ENCODE data around the gene PMF1. TPM values are rescaled to one million over a fixed set of nuclear protein-coding genes. Genes with fewer than 3 reads are reported as not detected.
A peak's percentile ranks its signal among the peaks of the same experiment; 100 is the strongest.
"Not testable (repeated sequence)": the region's sequence is repeated elsewhere in the genome, so short reads cannot be mapped to it uniquely, and the experiment has no call there.

PMF1 gene
- total and polyA plus RNA-seq, 4 donors: 29.6 to 65.0 (median 34.9) TPM

DNA sequence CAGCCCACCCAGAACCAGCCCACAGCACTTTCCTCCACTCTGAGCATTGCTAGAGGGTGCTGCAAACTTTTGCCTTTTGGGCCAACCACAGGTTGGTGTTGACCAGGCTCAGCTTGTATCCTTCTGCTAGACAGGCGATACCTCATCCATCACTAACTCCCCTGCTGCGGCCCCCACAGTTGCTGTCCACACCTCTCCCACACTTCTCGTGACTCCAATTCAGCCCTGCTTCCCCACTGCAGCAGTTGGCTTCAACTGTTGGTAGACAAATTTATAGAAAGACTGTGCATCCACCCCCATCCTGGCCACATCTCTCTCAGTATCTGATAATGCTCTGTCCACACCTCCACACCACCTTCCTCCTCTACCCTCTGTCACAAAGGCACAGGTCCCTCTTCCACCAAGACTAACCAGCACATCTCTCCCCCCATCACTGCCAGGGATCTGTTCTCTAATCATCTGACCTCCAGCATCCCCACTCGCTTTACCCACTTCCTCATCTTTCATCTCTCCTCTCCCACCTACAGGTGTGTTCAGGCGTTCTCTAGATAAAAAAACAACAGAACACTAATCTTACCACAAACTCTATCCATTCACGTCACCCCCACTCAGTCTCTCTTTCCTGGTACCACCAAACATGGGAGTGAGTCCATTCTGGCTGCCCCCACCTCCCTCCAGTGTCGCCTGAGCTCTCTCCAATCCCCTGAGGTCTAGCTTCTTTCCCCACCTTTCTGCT is 34.7 kb upstream of the PMF1 start:
- no peak for ATAC-seq (ENCODE audit: low FRiP score)
- H3K4me3 ChIP-seq (ENCODE audit: low read length in 2 of 2): no peak overlapping the region

DNA sequence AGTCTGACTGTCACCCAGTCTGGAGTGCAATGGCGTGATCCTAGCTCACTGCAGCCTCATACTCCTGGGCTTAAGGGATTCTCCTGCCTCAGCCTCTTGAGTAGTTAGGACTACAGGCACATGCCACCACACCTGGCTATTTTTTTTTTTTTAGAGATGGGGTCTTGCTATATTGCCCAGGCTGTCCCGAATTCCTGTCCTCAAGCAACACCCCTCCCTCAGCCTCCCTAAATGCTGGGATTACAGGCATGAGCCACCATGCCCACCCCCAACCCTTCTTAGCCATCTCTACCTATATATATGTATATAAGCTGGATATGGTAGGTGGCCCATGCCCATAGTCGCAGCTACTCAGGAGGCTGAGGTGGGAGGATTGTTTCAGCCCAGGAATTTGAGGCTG is 32.3 kb upstream of the PMF1 start:
- H3K27me3 ChIP-seq (ENCODE audit: control insufficient read depth in 1 of 2, insufficient read depth in 2 of 2, low read length in 1 of 2): no peaks in the 10 kb centered on the region
- no peak overlapping the region for H3K4me3 ChIP-seq (ENCODE audit: low read length in 2 of 2)
- no peaks in the 10 kb centered on the region for H3K4me1 ChIP-seq (ENCODE audit: control insufficient read depth in 1 of 2, insufficient read depth in 2 of 2, low read length in 2 of 2)
- WGBS, 2 donors: 92 to 94% methylated on average over 3 of the region's 3 CpGs
- ATAC-seq (ENCODE audit: low FRiP score) (no peak), DNase-seq (no peak)
- H3K36me3 ChIP-seq (ENCODE audit: control insufficient read depth in 1 of 2, insufficient read depth in 2 of 2, low read length in 1 of 2): no peaks in the 10 kb centered on the region
- H3K27ac ChIP-seq (ENCODE audit: low read depth in 1 of 2, low read length in 2 of 2): no peak overlapping the region
- H3K9me3 ChIP-seq (ENCODE audit: control insufficient read depth, low read length): no peaks in the 10 kb centered on the region
- intact Hi-C loops (cut with DNase I): no loop called here

More for the DNA sequence above, 34.7 kb upstream of the PMF1 start:
- 87 to 88% methylated on average over 7 of the region's 7 CpGs for WGBS, 2 donors
- intact Hi-C loops (cut with DNase I): no loop called here
- Histone ChIP-seq H3K4me1 (ENCODE audit: control insufficient read depth in 1 of 2, insufficient read depth in 2 of 2, low read length in 2 of 2) (no peaks in the 10 kb centered on the region), H3K36me3 (ENCODE audit: control insufficient read depth in 1 of 2, insufficient read depth in 2 of 2, low read length in 1 of 2) (no peaks in the 10 kb centered on the region), H3K9me3 (ENCODE audit: control insufficient read depth, low read length) (no peaks in the 10 kb centered on the region), H3K27me3 (ENCODE audit: control insufficient read depth in 1 of 2, insufficient read depth in 2 of 2, low read length in 1 of 2) (no peaks in the 10 kb centered on the region), H3K27ac (ENCODE audit: low read depth in 1 of 2, low read length in 2 of 2) (no peak overlapping the region)
- DNase-seq: no peak

DNA sequence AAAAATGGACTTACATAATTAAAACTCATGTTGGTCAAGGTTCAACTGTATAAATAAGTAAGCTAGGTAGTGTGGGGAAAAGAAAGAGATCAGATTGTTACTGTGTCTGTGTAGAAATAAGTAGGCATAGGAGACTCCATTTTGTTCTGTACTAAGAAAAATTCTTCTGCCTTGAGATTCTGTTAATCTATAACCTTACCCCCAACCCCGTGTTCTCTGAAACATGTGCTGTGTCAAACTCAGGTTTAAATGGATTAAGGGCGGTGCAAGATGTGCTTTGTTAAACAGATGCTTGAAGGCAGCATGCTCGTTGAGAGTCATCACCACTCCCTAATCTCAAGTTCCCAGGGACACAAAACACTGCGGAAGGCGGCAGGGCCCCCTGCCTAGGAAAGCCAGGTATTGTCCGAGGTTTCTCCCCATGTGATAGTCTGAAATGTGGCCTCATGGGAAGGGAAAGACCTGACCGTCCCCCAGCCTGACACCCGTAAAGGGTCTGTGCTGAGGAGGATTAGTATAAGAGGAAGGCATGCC is 31.3 kb upstream of the PMF1 start:
- 45 to 52% methylated on average over 8 of the region's 8 CpGs for WGBS, 2 donors
- H3K4me1 ChIP-seq (ENCODE audit: control insufficient read depth in 1 of 2, insufficient read depth in 2 of 2, low read length in 2 of 2); DNase-seq; intact Hi-C loops (cut with DNase I); H3K27ac ChIP-seq (ENCODE audit: low read depth in 1 of 2, low read length in 2 of 2); H3K4me3 ChIP-seq (ENCODE audit: low read length in 2 of 2); H3K9me3 ChIP-seq (ENCODE audit: control insufficient read depth, low read length); H3K27me3 ChIP-seq (ENCODE audit: control insufficient read depth in 1 of 2, insufficient read depth in 2 of 2, low read length in 1 of 2); ATAC-seq (ENCODE audit: low FRiP score); H3K36me3 ChIP-seq (ENCODE audit: control insufficient read depth in 1 of 2, insufficient read depth in 2 of 2, low read length in 1 of 2): not testable (repeated sequence)

DNA sequence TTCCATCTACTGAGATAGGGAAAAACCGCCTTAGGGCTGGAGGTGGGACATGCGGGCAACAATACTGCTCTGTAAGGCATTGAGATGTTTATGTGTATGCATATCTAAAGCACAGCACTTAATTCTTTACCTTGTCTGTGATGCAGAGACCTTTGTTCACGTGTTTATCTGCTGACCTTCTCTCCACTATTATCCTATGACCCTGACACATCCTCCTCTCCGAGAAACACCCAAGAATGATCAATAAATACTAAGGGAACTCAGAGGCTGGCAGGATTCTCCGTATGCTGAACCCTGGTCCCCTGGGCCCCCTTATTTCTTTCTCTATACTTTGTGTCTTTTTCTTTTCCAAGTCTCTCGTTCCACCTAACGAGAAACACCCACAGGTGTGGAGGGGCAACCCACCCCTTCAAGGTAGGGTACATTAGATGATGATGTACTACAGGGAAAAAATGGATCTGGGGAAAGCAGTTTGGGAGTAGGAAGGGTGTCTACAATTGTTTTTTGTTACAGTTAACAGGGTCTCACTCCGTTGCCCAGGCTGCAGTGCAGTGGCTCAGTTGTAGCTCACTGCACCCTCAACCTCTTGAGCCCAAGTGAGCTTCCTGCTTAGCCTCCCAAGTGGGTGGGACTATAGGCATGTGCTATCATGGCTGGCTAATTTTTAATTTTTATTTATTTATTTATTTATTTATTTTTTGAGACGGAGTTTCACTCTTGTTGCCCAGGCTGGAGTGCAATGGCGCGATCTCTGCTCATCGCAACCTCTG is 30.6 kb upstream of the PMF1 start:
- H3K27me3 ChIP-seq (ENCODE audit: control insufficient read depth in 1 of 2, insufficient read depth in 2 of 2, low read length in 1 of 2); H3K27ac ChIP-seq (ENCODE audit: low read depth in 1 of 2, low read length in 2 of 2); DNase-seq; H3K4me3 ChIP-seq (ENCODE audit: low read length in 2 of 2); H3K36me3 ChIP-seq (ENCODE audit: control insufficient read depth in 1 of 2, insufficient read depth in 2 of 2, low read length in 1 of 2); ATAC-seq (ENCODE audit: low FRiP score); H3K4me1 ChIP-seq (ENCODE audit: control insufficient read depth in 1 of 2, insufficient read depth in 2 of 2, low read length in 2 of 2); H3K9me3 ChIP-seq (ENCODE audit: control insufficient read depth, low read length); intact Hi-C loops (cut with DNase I): not testable (repeated sequence)
- 78 to 85% methylated on average over 12 of the region's 12 CpGs for WGBS, 2 donors

DNA sequence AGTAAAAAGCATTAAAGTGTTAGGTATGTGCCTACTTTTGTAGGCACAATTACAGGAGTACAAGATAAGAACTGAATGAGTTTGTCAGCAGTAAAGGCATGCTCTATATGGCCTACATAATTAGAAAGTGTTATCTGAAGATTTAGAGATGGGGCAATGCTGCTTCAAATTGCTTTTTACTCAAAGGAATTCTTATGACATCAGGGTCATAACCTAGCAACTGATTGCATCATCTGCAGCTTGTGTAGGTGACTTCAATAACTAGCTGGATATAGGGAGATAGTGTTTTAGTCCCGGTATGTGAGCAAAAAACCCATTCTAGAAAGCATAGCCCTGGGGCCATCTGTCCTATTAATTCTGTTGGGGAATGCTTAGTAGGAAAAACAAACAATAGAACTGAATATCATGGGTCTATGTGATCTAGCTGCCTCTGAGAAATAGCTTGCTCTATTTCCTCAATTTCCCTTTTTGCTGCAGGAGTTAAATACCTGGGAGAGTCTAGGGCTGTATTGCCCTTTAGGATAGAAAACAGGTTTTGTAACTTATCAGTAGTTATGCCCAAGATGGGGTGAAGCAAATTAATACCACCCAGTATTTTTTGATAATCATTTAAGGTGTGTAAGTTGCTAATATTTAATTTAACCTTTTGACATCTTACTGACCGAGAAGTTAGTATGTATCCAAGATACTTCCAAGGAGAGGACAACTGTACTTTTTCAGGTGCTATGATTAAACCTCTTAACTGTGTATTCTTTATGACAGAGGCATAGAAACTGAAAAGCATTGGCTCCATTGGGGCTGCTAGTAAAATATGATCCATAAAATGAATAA is 26.2 kb upstream of the PMF1 start:
- intact Hi-C loops (cut with DNase I); H3K27me3 ChIP-seq (ENCODE audit: control insufficient read depth in 1 of 2, insufficient read depth in 2 of 2, low read length in 1 of 2); ATAC-seq (ENCODE audit: low FRiP score); H3K9me3 ChIP-seq (ENCODE audit: control insufficient read depth, low read length); H3K4me3 ChIP-seq (ENCODE audit: low read length in 2 of 2); H3K27ac ChIP-seq (ENCODE audit: low read depth in 1 of 2, low read length in 2 of 2); H3K36me3 ChIP-seq (ENCODE audit: control insufficient read depth in 1 of 2, insufficient read depth in 2 of 2, low read length in 1 of 2); DNase-seq; H3K4me1 ChIP-seq (ENCODE audit: control insufficient read depth in 1 of 2, insufficient read depth in 2 of 2, low read length in 2 of 2): not testable (repeated sequence)
- 87 to 93% methylated on average over 2 of the region's 2 CpGs for WGBS, 2 donors

DNA sequence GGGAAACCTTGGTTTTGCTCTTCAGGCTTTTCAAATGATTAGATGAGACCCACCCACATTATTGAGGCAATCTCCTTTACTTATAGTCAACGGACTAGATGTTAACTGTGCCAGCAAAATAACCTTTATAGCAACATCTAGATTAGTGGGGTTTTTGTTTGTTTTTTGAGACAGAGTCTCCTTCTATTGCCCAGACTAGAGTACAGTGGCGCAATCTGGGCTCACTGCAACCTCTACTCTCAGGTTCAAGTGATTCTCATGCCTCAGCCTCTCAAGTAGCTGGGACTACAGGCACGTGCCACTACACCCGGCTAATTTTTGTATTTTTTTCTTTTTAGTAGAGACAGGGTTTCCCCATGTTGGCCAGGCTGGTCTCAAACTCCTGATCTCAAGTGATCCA is 22.5 kb upstream of the PMF1 start:
- intact Hi-C loops (cut with DNase I): loop anchor here in 1 of 2 donors (10.0 kb wide), 1 partner anchor 45 kb away; no protein-coding TSS in a partner anchor

DNA sequence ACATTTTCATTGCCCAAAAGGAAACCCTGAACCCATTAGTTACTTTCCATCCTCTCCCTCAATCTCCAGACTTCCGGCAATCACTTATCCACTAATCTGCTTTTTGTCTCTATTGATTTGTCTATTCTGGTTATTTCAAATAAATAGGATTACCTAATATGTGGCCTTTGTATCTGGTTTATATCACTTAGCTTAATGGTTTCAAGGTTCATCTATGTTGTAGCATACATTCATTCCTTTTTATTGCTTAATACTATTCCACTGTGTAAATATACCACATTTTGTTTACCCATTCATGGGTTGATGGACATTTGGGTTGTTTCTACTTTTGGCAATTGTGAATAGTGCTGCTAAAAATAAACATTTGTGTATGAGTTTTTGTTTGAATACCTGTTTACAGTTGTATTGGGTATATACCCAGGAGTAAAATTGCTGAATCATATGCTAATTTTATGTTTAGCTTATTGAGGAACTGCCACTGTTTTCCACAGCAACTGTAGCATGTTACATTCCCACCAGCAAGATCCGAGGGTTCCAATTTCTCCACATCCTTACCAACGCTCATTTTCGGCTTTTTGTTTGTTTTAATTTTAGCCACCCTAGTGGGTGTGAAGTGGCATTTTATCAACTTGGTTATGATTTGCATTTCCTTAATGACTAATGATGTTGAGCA is 21.4 kb upstream of the PMF1 start:
- no peak overlapping the region for H3K4me3 ChIP-seq (ENCODE audit: low read length in 2 of 2)
- H3K27me3 ChIP-seq (ENCODE audit: control insufficient read depth in 1 of 2, insufficient read depth in 2 of 2, low read length in 1 of 2): no peaks in the 10 kb centered on the region
- intact Hi-C loops (cut with DNase I): loop anchor here in 1 of 2 donors (10.0 kb wide), 1 partner anchor 47 kb away; no protein-coding TSS in a partner anchor
- no peaks in the 10 kb centered on the region for H3K9me3 ChIP-seq (ENCODE audit: control insufficient read depth, low read length)
- DNase-seq (no peak), ATAC-seq (ENCODE audit: low FRiP score) (no peak)
- H3K4me1 ChIP-seq (ENCODE audit: control insufficient read depth in 1 of 2, insufficient read depth in 2 of 2, low read length in 2 of 2): no peaks in the 10 kb centered on the region
- H3K27ac ChIP-seq (ENCODE audit: low read depth in 1 of 2, low read length in 2 of 2): no peak overlapping the region
- H3K36me3 ChIP-seq (ENCODE audit: control insufficient read depth in 1 of 2, insufficient read depth in 2 of 2, low read length in 1 of 2): peaks cover 0 to under 1% of the 10 kb centered on the region in 2 donors
- 80 to 86% methylated on average over 4 of the region's 4 CpGs for WGBS, 2 donors

More for the DNA sequence above, 22.5 kb upstream of the PMF1 start:
- not testable (repeated sequence) for DNase-seq; H3K27ac ChIP-seq (ENCODE audit: low read depth in 1 of 2, low read length in 2 of 2); H3K9me3 ChIP-seq (ENCODE audit: control insufficient read depth, low read length); H3K4me3 ChIP-seq (ENCODE audit: low read length in 2 of 2); ATAC-seq (ENCODE audit: low FRiP score); H3K4me1 ChIP-seq (ENCODE audit: control insufficient read depth in 1 of 2, insufficient read depth in 2 of 2, low read length in 2 of 2); H3K27me3 ChIP-seq (ENCODE audit: control insufficient read depth in 1 of 2, insufficient read depth in 2 of 2, low read length in 1 of 2); H3K36me3 ChIP-seq (ENCODE audit: control insufficient read depth in 1 of 2, insufficient read depth in 2 of 2, low read length in 1 of 2)
- 75 to 80% methylated on average over 4 of the region's 4 CpGs for WGBS, 2 donors

DNA sequence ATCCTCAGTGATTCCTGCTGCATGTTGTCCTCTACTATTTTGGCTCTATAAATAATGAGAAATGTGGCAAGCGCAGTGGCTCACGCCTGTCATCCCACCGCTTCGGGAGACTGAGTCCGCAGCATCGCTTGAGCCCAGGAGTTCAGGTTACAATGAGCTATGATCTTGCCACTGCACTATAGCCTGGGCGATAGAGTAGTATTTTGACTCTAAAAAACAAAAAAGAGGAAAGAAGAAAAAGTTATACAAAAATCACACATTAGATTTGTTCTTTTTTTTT is 19.7 kb upstream of the PMF1 start:
- ATAC-seq (ENCODE audit: low FRiP score) (no peak), DNase-seq (no peak)
- no peaks in the 10 kb centered on the region for H3K27me3 ChIP-seq (ENCODE audit: control insufficient read depth in 1 of 2, insufficient read depth in 2 of 2, low read length in 1 of 2)
- no peaks in the 10 kb centered on the region for H3K9me3 ChIP-seq (ENCODE audit: control insufficient read depth, low read length)
- WGBS, 2 donors: 59 to 63% methylated on average over 7 of the region's 7 CpGs
- H3K4me3 ChIP-seq (ENCODE audit: low read length in 2 of 2): peak overlapping the region; percentile 42 to 54
- H3K36me3 ChIP-seq (ENCODE audit: control insufficient read depth in 1 of 2, insufficient read depth in 2 of 2, low read length in 1 of 2): peaks cover 0 to 2% of the 10 kb centered on the region in 2 donors
- no peak overlapping the region for H3K27ac ChIP-seq (ENCODE audit: low read depth in 1 of 2, low read length in 2 of 2)
- intact Hi-C loops (cut with DNase I): loop anchor here in 1 of 2 donors (10.0 kb wide), 1 partner anchor 48 kb away; no protein-coding TSS in a partner anchor
- H3K4me1 ChIP-seq (ENCODE audit: control insufficient read depth in 1 of 2, insufficient read depth in 2 of 2, low read length in 2 of 2): no peaks in the 10 kb centered on the region

Measured in aorta (tissue), 5 donors.